Mesenchymal stem cell (in vitro differentiated cells and primary cell): ENCODE measurements around the gene ECI2.

Source experiments
- DNase-seq: peaks from one replicate; pipeline ENCODE4 v3.0.0-alpha.2; 2013
- H2AFZ ChIP-seq: one replicate; pipeline ENCODE4 v1.6.1; 2013; ENCODE audit warnings: low read depth, mild to moderate bottlenecking, control low read depth, inconsistent platforms, low read length, moderate library complexity
- H2AK5ac ChIP-seq: 2 replicates; pipeline ENCODE4 v1.6.1; 2013; ENCODE audit warnings: low read length, moderate library complexity, mild to moderate bottlenecking, inconsistent platforms; ENCODE audit not compliant: severe bottlenecking
- H2BK120ac ChIP-seq: one replicate; pipeline ENCODE4 v1.6.1; 2013; ENCODE audit warnings: low read depth, mild to moderate bottlenecking, inconsistent platforms, low read length, moderate library complexity
- H2BK12ac ChIP-seq, 2 experiments: one replicate each; pipeline ENCODE4 v1.6.1; 2013; ENCODE audit warnings: inconsistent platforms in 2 of 2, low read length in 2 of 2, mild to moderate bottlenecking in 2 of 2, moderate library complexity in 2 of 2, control low read depth in 1 of 2
- H2BK15ac ChIP-seq: one replicate; pipeline ENCODE4 v1.6.1; 2013; ENCODE audit warnings: mild to moderate bottlenecking, low read depth, inconsistent platforms; ENCODE audit not compliant: poor library complexity, severe bottlenecking
- H2BK5ac ChIP-seq: 2 replicates; pipeline ENCODE4 v1.6.1; 2013; ENCODE audit warnings: low read depth, mild to moderate bottlenecking, low read length, control low read depth, inconsistent platforms; ENCODE audit not compliant: poor library complexity, severe bottlenecking
- H3K14ac ChIP-seq, 2 experiments: one replicate each; pipeline ENCODE4 v1.6.1; 2013; ENCODE audit warnings: inconsistent platforms in 2 of 2, low read length in 2 of 2, control low read depth in 1 of 2, mild to moderate bottlenecking in 1 of 2, moderate library complexity in 1 of 2
- H3K18ac ChIP-seq, 2 experiments: one replicate each; pipeline ENCODE4 v1.6.1; 2013; ENCODE audit warnings: inconsistent platforms in 2 of 2, low read length in 2 of 2, control low read depth in 1 of 2, low read depth in 1 of 2, mild to moderate bottlenecking in 1 of 2
- H3K23ac ChIP-seq, 2 experiments: one replicate each; pipeline ENCODE4 v1.6.1; 2013; ENCODE audit warnings: inconsistent platforms in 2 of 2, low read length in 2 of 2, mild to moderate bottlenecking in 2 of 2, moderate library complexity in 2 of 2, control low read depth in 1 of 2
- H3K27ac ChIP-seq: 2 replicates; pipeline ENCODE4 v1.5.1; 2013; ENCODE audit warnings: mild to moderate bottlenecking, moderate library complexity, low read length, control low read depth, inconsistent platforms; ENCODE audit not compliant: poor library complexity, severe bottlenecking
- H3K27me3 ChIP-seq, 2 experiments: 2 replicates each; pipeline versions ENCODE4 v1.6.1 to v1.7.0; 2013; ENCODE audit warnings: low read length in 2 of 2, mild to moderate bottlenecking in 2 of 2, moderate library complexity in 2 of 2, control low read depth in 1 of 2, inconsistent platforms in 1 of 2; ENCODE audit not compliant: control insufficient read depth in 1 of 2, insufficient read depth in 1 of 2
- H3K36me3 ChIP-seq, 2 experiments: 2 replicates each; pipeline versions ENCODE4 v1.6.1 to v1.7.0; 2013; ENCODE audit warnings: low read length in 2 of 2, control low read depth in 1 of 2, inconsistent platforms in 1 of 2, low read depth in 1 of 2, mild to moderate bottlenecking in 1 of 2; ENCODE audit not compliant: insufficient read depth in 2 of 2, control insufficient read depth in 1 of 2
- H3K4ac ChIP-seq, 2 experiments: one replicate each; pipeline ENCODE4 v1.6.1; 2013; ENCODE audit warnings: inconsistent platforms in 2 of 2, low read length in 2 of 2, mild to moderate bottlenecking in 2 of 2, moderate library complexity in 2 of 2, control low read depth in 1 of 2, low read depth in 1 of 2
- H3K4me1 ChIP-seq: 2 replicates; pipeline ENCODE4 v1.6.1; 2013; ENCODE audit warnings: low read depth, low read length, control low read depth; ENCODE audit not compliant: control insufficient read depth, insufficient read depth
- H3K4me2 ChIP-seq: 2 replicates; pipeline ENCODE4 v1.6.1; 2013; ENCODE audit warnings: low read length, mild to moderate bottlenecking, inconsistent platforms; ENCODE audit not compliant: poor library complexity, severe bottlenecking
- H3K4me3 ChIP-seq, 2 experiments: 2 replicates each; pipeline versions ENCODE4 v1.5.1 to v1.7.0; 2013; ENCODE audit warnings: low read length in 2 of 2, mild to moderate bottlenecking in 2 of 2, control low read depth in 1 of 2, low read depth in 1 of 2; ENCODE audit not compliant: insufficient read depth in 1 of 2
- H3K79me1 ChIP-seq: replicated peaks from 2 replicates; pipeline ENCODE4 v1.6.1; 2013; ENCODE audit warnings: mild to moderate bottlenecking, control low read depth, low read length, inconsistent platforms; ENCODE audit not compliant: poor library complexity, severe bottlenecking
- H3K9ac ChIP-seq: 2 replicates; pipeline ENCODE4 v1.7.0; 2013; ENCODE audit warnings: mild to moderate bottlenecking, low read length, moderate library complexity
- H3K9me3 ChIP-seq: 2 replicates; pipeline ENCODE4 v1.7.0; 2013; ENCODE audit warnings: mild to moderate bottlenecking, low read length; ENCODE audit not compliant: control insufficient read depth
- H4K8ac ChIP-seq: one replicate; pipeline ENCODE4 v1.6.1; 2013; ENCODE audit warnings: inconsistent platforms, mild to moderate bottlenecking, low read length, moderate library complexity
- H4K91ac ChIP-seq: one replicate; pipeline ENCODE4 v1.6.1; 2013; ENCODE audit warnings: mild to moderate bottlenecking, low read length, inconsistent platforms
- WGBS: methylation state at CpG from one replicate; pipeline ENCODE4 v1.1.7; 2013; ENCODE audit warnings: mixed read lengths; 5-methylcytosine and 5-hydroxymethylcytosine counted together

The ECI2 gene

DNA sequence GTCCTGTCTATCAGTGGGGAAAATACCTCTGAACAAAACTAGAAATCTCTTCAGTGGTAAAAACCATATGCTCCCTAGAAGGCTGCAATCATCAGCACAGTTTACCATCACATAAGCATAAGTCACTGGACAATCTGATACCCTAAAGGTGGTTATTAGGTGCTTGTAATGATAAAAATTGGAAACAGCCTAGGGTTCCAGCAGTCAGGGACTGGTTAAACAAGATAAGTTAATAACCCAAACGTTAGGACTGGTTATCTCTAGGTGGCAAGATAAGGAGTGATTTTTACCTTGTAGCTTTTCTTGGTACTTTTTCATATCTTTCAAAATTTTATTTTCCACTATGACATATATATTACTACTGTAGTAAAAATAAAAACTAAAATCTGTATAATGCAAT is 11.0 kb downstream of the ECI2 start:
- H3K14ac ChIP-seq, result no peak overlapping the region
- WGBS, result no CpG with 5 or more reads among the region's 1 CpG
- H3K4me2 ChIP-seq, result no peak overlapping the region

GRCh38 chr6:4115741-4116140 is 19.6 kb downstream of the ECI2 start:
- WGBS, result 90% methylated on average over 2 of the region's 4 CpGs
- Histone ChIP-seq H3K4me2 (no peak overlapping the region), H3K9me3 (peaks cover 5% of the 10 kb centered on the region), H3K79me1 (peaks cover 2% of the 10 kb centered on the region), H3K23ac (no peak overlapping the region), H4K91ac (no peak overlapping the region), H2BK120ac (no peak overlapping the region), H3K36me3 (peaks cover 26 to 54% of the 10 kb centered on the region in 2 experiments), H2AFZ (no peak overlapping the region), H2BK12ac (no peak overlapping the region), H2AK5ac (no peak overlapping the region), H3K18ac (no peak overlapping the region), H3K4me1 (peaks cover 3% of the 10 kb centered on the region), H3K9ac (no peak overlapping the region), H3K14ac (no peak overlapping the region), H3K27me3 (no peaks in the 10 kb centered on the region), H3K4me3 (no peak overlapping the region), H3K27ac (no peak overlapping the region), H2BK15ac (no peak overlapping the region), H4K8ac (no peak overlapping the region), H2BK5ac (no peak overlapping the region), H3K4ac (no peak overlapping the region)
- DNase-seq, result no peak

More for the DNA sequence above, 11.0 kb downstream of the ECI2 start:
- Histone ChIP-seq H3K23ac (no peak overlapping the region), H3K27me3 (no peaks in the 10 kb centered on the region), H3K4ac (no peak overlapping the region), H3K9ac (no peak overlapping the region), H4K91ac (no peak overlapping the region), H2BK12ac (no peak overlapping the region), H3K4me1 (peaks cover 4% of the 10 kb centered on the region), H3K27ac (no peak overlapping the region), H2BK15ac (no peak overlapping the region), H3K9me3 (no peaks in the 10 kb centered on the region), H2AK5ac (no peak overlapping the region), H2BK5ac (no peak overlapping the region), H4K8ac (no peak overlapping the region), H3K4me3 (no peak overlapping the region), H3K36me3 (peaks cover 25 to 87% of the 10 kb centered on the region in 2 experiments), H3K18ac (no peak overlapping the region), H2BK120ac (no peak overlapping the region), H3K79me1 (peaks cover 15% of the 10 kb centered on the region), H2AFZ (no peak overlapping the region)
- no peak for DNase-seq

GRCh38 chr6:4114123-4114522 is 21.3 kb downstream of the ECI2 start:
- no peak overlapping the region for H2BK12ac ChIP-seq
- peak overlapping the region; percentile 35 for H3K9ac ChIP-seq
- no peak overlapping the region for H4K8ac ChIP-seq
- H3K4me1 ChIP-seq, result peaks cover 1% of the 10 kb centered on the region
- no peak overlapping the region for H3K18ac ChIP-seq
- H3K4me2 ChIP-seq, result no peak overlapping the region
- H3K4me3 ChIP-seq, result peak overlapping the region in 1 of 2 experiments; percentile 7
- H4K91ac ChIP-seq, result no peak overlapping the region
- H2AK5ac ChIP-seq, result no peak overlapping the region
- H3K14ac ChIP-seq, result no peak overlapping the region
- H2BK15ac ChIP-seq, result no peak overlapping the region
- H3K27ac ChIP-seq, result no peak overlapping the region
- H3K4ac ChIP-seq, result no peak overlapping the region
- H3K27me3 ChIP-seq, result no peaks in the 10 kb centered on the region
- H3K9me3 ChIP-seq, result peaks cover 5% of the 10 kb centered on the region
- peaks cover 23 to 38% of the 10 kb centered on the region in 2 experiments for H3K36me3 ChIP-seq
- no peak overlapping the region for H2BK5ac ChIP-seq
- 100% methylated on average over 2 of the region's 3 CpGs for WGBS
- no peak overlapping the region for H2AFZ ChIP-seq
- peaks cover 2% of the 10 kb centered on the region for H3K79me1 ChIP-seq
- no peak overlapping the region for H2BK120ac ChIP-seq
- no peak for DNase-seq
- no peak overlapping the region for H3K23ac ChIP-seq

DNA sequence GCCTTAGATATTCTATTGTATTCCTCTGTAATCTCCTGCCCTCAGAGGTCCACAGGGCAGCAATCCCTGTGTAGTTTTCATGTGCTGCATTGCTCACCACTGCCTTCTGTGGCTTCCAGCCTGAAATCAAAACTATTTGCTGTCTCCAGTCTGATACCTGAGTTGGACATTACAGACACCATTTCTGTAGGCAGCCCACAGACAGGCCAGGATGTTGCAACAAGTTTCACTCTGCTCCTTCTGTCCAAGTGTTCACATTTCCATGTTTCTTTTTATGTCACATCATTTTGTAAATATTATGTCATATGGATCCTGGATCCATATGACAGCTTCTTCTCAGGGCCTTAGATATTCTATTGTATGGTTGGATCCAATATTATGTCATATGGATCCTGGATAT is 21.7 kb downstream of the ECI2 start:
- Histone ChIP-seq H3K14ac (no peak overlapping the region), H3K23ac (no peak overlapping the region), H2AFZ (no peak overlapping the region), H3K27me3 (no peaks in the 10 kb centered on the region), H3K36me3 (peaks cover 20 to 33% of the 10 kb centered on the region in 2 experiments), H3K79me1 (peaks cover under 1% of the 10 kb centered on the region), H3K4me2 (no peak overlapping the region), H3K27ac (no peak overlapping the region), H3K4me3 (peak overlapping the region in 1 of 2 experiments; percentile 7), H4K91ac (no peak overlapping the region), H3K9ac (peak overlapping the region; percentile 35), H3K4me1 (peaks cover under 1% of the 10 kb centered on the region), H4K8ac (no peak overlapping the region), H3K18ac (no peak overlapping the region), H2BK12ac (no peak overlapping the region), H2BK15ac (no peak overlapping the region), H2BK120ac (no peak overlapping the region), H3K4ac (no peak overlapping the region), H2BK5ac (no peak overlapping the region), H2AK5ac (no peak overlapping the region), H3K9me3 (peaks cover 5% of the 10 kb centered on the region)
- DNase-seq, result no peak
